ENCODE data around the gene ASB3.
"Not testable (repeated sequence)": the region's sequence is repeated elsewhere in the genome, so short reads cannot be mapped to it uniquely, and the experiment has no call there.

ASB3 gene

DNA sequence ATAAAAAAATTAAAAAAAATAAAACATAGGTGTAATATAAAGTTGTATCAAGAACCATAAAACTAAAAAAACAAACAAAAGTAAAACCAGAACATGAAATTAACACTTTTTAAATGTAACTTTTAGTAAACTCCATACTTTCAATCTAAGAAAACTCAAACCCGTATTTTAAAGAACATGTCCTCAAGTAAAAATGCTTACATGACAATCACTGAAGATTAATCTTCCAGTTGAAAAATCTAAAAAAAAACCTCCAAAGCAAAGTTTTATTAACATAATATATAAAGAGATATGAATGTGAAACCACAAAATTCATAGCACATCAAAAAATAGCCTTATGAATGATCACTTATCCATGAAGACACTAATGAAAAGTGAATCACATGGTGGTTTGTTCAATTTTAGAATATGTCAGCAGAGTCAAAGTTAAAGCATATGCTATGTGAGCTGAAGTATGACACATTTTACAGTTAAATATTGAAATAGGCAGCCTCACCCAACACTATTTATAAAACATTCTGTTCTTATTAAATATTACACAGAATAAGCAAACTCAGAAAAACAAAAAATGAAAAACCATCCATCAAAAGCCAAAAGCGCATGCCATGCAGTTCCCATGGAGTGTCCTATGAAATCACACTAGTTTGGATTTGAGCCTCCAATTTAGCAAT lies 42.2 kb downstream of the ASB3 start:
- in situ Hi-C loops (cut with MboI; ENCODE audit: low sequenced_read_pairs), result no loop called here

DNA sequence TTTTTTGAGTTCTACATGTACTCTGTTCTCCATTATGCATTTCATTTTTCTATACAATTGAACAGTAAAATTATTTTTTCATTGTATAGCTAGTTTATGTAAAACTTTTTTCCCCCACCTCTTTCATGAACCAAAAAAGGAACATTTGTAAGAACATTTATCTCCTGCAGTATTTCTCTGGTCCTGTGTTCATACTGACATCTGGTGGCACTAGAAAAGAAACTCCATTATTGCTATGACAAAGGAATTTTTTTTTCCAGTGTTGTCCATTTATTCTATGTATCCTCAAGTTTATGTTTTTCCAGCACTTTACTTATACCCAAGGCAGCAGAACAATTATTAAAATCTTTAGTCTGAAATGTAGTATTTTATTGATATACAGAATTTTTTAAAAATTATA lies 46.6 kb downstream of the ASB3 start:
- in situ Hi-C loops (cut with MboI; ENCODE audit: low sequenced_read_pairs), result no loop called here

DNA sequence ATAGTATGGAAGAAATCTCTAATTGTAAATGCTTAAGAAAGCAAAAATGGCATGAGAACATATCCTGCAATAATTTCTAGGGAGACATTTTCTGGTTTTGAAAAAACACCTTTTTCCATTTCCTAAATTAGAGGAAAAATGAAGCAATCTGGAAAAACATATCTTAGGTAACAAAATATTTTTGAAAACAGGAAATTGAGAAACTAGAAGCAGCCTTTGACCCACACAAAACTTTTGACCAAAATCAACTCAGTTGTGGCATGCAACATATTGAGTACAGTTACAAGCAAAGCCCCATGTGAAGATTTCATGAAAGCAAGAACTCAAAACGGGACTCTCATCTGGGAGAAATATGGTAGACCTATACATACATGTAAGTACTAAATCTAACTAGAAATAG lies 47.7 kb downstream of the ASB3 start:
- in situ Hi-C loops (cut with MboI; ENCODE audit: low sequenced_read_pairs), result no loop called here

DNA sequence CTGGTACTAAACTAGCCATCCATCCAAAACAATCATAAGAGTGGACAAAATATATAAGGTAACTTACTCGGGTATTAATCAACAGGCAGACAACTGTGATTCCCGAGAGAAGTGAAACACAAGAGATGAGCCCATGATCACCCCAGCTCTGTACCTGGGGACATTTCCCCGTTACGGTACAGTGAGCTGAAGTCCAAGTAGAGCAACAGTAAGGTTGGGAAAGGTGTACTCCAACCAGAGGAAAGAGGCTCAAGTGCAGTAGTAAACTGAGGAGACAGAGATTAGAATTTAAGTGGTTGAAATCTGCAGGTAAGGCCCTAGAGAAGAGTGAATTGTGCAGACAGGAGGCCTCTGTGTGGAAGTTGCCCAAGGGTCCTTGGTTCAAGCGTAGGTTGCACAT lies 49.7 kb downstream of the ASB3 start:
- in situ Hi-C loops (cut with MboI; ENCODE audit: low sequenced_read_pairs), result no loop called here

DNA sequence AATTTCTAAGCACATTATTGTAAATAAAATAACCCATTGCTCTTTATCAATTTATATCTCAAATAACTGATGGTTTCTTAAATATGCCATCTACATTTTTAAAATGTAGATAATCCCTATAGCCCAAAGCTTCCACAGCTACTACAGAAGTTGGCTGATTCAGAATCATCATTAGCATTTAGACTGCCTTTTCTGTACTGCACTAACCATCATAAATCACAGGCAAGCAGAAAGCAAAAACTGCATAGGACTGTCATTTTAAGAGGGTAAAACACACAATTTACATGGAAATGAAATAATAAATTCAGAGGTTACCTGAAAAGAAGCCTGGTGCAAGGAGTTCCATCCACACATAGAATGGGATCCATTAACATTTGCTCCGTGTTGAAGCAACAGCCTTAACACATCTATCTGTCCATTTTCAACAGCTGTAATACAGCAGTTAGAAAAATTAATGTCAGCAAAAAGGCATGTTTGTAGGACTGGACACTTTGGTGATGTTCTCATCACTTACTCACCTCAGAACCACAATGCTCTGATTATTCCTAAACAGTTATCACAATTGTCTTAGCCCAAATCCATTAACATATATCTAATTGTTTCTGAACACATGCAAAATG lies 57.5 kb downstream of the ASB3 start:
- in situ Hi-C loops (cut with MboI; ENCODE audit: low sequenced_read_pairs), result no loop called here

DNA sequence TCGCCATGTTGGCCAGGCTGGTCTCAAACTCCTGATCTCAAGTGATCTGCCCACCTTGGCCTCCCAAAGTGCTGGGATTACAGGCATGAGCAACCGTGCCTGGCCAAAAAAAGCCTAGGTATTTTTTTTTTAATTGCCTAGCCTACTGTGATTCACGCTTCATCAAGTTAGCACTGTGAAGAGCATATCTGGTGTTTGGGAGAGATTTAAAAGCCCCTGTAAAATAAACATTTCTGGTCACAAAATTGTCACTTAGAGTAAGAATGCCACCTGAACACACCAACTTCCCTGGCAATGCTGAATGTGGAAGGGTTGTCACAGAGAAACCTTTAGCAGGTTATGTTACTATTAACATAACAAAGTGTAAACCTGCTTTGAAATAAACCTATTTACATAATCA lies 58.8 kb downstream of the ASB3 start:
- in situ Hi-C loops (cut with MboI; ENCODE audit: low sequenced_read_pairs), result no loop called here

DNA sequence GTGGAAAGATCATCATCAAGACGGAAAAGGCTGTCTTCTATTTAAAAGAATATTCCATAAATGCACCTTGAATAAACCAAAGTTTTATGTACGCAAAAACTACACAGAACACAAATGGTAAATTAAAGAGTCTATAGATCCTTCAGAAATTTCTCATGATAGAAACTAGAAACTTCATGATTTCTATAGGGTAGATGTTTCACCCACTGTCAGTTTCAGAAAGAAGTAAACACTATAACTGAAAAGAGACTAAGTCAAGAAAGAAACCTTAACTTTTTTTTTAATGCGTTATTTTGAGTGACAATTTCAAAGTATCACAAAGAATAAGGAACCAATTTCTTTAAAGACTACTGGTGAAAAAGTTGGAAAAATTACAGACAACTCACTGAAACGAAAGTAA lies 61.1 kb downstream of the ASB3 start:
- in situ Hi-C loops (cut with MboI; ENCODE audit: low sequenced_read_pairs), result no loop called here

DNA sequence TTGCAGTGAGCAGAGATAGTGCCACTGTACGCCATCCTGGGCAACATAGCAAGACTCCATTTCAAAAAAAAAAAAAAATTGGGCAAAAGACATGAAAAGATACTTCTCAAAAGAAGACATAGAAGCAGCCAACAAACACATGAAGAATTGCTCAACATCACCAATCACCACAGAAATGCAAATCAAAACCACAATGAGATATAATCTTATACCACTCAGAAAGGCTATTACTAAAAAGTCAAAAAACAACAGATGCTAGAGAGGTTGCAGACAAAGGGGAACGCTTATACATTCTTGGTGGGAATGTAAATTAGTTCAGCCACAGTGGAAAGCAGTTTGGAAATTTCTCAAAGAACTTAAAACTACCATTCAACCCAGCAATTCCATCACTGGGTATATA lies 62.2 kb downstream of the ASB3 start:
- in situ Hi-C loops (cut with MboI; ENCODE audit: low sequenced_read_pairs), result no loop called here

DNA sequence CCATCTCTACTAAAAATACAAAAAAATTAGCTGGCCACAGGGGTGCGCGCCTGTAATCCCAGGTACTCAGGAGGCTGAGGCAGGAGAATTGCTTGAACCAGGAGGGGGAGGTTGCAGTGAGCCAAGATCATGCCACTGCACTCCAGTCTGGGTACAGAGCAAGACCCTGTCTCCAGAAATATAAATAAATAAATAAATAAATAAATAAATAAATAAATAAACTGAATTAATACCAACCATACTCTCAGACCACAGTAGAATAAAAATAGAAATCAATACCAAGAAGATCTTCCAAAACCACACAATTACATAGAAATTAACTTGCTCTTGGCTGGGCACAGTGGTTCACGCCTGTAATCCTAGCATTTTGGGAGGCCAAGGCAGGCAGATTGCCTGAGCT lies 65.8 kb downstream of the ASB3 start:
- in situ Hi-C loops (cut with MboI; ENCODE audit: low sequenced_read_pairs), result not testable (repeated sequence)

DNA sequence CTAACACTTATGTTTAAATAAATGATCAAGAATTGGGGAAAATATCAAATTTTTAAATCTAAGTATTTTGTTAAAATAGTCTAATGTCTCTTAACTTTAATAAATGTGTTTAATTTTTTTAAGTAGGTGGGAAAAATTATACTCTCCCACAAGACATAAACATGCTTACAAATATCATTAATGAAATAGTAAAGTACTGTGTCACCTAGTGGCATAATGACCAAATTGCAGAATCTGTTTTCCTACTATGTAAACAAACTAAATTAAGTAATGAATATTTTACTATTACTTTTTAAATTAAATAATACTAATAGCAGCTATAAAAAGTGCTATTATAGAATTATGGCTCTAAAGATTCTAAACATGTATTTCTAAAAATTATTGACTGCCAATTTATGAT lies 71.2 kb downstream of the ASB3 start:
- in situ Hi-C loops (cut with MboI; ENCODE audit: low sequenced_read_pairs), result no loop called here

DNA sequence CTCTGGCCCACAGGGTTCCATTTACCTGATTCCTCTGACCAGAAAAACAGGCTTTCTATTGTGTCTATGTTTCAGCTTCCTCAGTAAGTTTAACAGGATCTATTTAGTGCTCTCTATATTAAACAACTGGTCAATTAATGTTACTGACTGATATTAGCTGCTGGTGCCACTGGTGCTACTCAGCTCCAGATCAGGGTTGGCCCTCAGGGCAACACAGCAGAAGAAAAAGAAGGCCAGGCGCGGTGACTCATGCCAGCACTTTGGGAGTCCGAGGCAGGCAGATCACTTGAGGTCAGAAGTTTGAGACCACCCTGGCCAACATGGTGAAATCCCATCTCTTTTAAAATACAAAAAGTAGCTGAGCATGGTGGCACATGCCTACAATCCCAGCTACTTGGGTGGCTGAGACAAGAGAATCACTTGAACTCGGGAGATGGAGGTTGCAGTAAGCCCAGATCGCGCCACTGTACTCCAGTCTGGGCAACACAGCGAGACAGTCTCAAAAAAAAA lies 75.4 kb downstream of the ASB3 start:
- in situ Hi-C loops (cut with MboI; ENCODE audit: low sequenced_read_pairs), result no loop called here

DNA sequence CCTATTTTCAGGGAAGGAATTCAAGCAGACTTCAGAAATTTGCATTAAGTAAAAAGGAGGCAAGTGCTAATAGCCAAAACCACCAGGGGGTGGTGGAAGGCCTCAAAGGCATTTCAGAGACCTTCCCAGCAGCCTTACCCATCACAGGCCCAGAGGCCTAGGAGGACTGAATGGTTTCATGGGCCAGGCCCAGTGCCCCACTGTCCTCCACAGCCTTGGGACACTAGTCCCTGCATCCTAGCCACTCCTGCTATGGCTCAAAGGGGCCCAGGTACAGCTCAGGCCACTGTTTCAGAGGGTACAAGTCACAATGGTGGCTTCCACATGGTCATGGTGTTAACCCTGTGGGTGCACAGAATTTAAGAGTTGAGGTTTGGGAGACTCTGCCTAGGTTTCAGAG lies 77.8 kb downstream of the ASB3 start:
- in situ Hi-C loops (cut with MboI; ENCODE audit: low sequenced_read_pairs), result no loop called here

DNA sequence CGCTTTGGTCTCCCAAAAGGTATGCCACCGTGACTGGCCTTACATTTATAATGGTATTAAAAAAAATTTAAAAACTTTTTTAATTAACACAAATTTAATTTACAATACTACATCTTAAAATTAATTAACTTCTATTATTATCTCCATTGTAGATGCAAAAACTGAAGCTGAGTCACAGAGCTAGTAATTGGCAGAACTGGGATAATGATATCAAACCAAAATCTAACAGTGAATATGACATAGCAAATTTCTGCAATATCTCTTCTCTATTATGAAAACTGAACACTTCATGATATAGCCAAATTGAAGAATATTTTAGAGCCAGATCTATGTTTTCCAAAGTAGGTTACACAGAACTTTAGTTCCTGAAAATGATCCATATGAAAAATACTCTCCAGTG lies 85.5 kb downstream of the ASB3 start:
- in situ Hi-C loops (cut with MboI; ENCODE audit: low sequenced_read_pairs), result no loop called here

DNA sequence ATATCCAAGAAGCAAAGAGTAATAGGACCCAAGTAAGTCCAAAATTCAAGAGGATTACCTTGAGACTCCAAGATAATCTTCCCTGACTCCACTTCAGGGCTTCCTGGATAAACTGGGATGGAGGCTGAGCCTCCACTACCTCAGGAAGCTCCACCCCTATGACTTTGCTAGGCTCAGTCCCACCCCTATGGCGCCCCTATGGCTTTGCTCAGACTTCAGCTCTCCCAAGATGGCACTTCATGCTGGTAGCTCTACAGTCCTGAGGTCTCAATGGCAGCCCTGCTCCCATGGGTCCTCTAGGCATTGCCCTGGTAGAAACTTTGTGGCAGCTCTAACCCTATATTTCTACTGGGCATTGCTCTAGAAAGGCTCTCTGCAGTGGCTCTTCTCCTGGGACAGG lies 89.1 kb downstream of the ASB3 start:
- in situ Hi-C loops (cut with MboI; ENCODE audit: low sequenced_read_pairs), result no loop called here

DNA sequence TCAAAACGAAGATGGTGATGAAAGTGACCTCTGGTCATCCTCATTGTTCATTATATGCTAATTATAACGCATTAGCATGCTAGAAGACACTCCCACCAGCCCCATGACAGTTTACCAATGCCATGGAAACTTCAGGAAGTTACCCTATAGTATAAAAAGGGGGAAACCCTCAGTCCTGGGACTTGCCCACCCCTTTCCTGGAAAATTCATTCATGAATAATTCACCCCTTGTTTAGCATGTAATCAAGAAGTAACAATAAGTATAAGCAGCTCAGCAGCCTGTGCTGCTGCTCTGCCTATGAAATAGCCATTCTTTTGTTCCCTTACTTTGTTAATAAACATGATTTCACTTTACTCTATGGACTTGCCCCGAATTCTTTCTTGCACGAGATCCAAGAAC lies 89.7 kb downstream of the ASB3 start:
- in situ Hi-C loops (cut with MboI; ENCODE audit: low sequenced_read_pairs), result no loop called here

DNA sequence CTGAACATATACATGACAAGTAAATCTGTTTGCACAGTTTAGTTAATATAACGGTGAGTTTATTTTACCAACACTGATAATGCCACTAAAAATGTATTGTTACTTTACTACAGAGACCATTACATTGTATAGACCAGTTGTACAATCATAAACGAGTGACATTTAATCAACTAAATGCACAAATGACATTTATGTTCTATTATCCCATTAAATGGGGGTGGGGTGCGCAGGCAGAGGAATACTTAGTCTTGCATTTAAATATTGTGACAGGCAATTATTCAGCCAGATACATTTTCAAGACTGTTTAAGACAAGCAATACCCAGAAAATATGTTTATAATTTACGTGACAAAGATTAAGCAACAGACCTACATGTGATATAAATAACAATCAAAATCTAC lies 91.2 kb downstream of the ASB3 start:
- in situ Hi-C loops (cut with MboI; ENCODE audit: low sequenced_read_pairs), result no loop called here

DNA sequence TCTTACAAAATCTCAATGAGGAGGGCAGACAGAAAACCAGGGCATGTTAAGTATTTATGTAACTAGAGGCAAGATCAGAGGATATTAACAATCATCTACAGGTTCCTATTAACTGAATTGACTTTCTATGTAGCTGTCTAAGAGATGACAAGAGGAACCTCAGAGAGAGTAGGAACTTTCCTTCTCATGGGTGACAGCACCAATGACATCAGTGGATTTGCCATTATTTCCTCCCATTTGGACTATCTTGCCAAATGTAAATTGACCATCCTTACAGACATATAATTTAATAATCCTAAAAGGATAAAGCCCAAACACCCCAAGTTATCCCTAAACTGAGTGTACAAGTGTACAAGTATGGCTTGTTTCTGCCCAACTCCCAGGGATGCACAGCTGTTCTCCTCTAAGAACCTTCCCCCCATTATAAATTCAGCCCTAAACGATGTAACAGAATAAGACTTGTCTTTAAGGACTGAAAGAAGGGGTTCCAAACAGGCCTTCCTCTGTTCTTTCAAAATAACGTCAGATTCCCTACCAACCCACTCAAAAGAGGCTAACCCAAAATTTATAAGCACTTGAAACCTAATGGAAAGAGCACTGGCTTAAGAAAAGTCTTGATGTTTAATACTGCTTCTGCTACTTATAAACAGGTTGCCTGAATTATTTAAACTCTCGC lies 92.5 kb downstream of the ASB3 start:
- in situ Hi-C loops (cut with MboI; ENCODE audit: low sequenced_read_pairs), result no loop called here

DNA sequence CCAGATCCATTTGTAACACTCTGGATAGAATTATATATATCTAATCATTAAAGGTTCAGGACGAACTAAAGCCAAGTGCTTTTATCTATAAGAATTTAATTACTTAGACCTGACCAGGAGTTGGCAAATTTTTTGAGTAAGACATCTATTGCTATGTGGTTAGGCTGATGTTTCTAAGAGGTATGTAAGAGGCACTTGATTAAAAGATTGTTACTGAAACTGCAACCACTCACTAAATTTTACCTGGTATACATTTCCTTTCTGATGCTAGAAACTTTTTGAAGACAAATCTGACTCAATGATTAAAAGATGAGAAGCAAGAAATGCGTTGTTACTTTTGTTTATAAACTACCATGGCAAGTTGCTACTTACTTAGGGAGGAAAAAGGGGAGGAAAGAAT lies 95.9 kb downstream of the ASB3 start:
- in situ Hi-C loops (cut with MboI; ENCODE audit: low sequenced_read_pairs), result no loop called here

DNA sequence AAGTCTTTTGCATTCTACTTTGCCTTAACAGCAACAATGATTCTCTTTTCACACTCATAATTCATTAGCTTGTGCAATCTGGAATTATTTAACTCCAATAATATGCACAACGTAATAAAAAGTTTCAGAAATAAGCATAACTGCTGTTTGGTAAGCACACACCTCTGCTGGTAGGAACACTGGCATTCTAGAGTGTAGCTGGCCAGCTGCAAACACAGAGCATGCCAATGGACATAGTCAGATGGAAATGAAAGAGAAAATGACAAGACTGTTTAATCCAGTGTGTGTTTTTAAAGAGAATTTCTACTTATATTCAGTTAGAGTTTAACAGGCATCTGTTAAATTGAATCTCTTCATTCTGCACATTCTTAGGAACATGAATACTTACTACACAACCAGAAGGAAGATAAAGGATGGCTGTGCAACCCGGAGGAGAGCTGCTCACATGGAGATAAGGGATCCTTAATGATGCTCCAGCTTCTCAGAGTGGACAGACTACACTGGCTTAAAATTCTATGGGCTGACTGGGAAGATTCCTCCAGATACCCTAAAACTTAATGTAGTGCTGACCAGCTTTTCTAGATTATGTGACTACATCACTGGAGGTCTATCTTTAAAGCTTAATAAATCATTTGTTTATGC lies 113.8 kb downstream of the ASB3 start:
- in situ Hi-C loops (cut with MboI; ENCODE audit: low sequenced_read_pairs), result no loop called here

DNA sequence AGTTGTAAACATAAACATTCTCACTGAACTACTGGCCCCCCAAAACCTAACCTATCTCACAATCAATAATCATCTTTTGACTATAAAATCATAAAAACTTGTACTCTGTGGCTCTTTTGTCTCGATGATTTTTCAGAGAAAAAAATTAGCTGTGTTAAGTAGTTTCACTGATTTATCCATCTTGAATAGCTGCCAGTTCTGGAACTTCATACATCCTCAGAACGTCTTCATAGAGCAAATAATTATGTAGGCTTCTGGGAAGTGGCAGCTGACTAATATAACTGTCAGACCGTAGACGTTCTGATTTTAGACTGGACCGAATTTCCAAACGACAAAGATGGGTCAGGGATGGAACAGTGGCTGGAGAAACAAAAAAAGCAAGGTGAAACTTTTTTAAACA lies 116.4 kb downstream of the ASB3 start:
- in situ Hi-C loops (cut with MboI; ENCODE audit: low sequenced_read_pairs), result no loop called here

DNA sequence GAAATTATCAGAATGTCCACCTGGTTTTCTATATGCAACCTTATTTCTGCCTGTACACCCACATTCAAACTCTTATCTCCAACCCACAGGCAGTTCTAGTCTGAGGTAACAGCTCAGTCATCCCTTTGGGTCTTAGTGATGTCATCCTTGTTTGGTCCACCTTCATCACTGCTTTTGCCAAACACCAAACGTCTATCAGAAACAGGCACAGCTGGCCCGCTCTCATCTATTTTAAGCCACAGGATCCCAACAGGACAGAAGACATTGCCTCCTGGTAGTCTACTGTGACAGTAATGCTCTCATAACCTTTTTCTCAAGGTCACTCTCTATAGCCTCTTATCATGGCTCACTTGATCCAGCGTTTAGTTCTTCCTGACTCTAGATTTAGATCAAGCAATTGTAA lies 118.1 kb downstream of the ASB3 start:
- in situ Hi-C loops (cut with MboI; ENCODE audit: low sequenced_read_pairs), result no loop called here

DNA sequence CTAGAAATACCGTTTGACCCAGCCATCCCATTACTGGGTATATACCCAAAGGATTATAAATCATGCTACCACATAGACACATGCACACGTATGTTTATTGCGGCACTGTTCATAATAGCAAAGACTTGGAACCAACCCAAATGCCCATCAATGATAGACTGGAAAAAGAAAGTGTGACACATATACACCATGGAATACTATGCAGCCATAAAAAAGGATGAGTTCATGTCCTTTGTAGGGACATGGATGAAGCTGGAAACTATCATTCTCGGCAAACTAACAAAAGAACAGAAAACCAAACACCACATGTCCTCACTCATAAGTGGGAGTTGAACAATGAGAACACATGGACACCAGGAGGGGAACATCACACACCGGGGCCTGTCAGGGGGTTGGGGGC lies 119.6 kb downstream of the ASB3 start:
- in situ Hi-C loops (cut with MboI; ENCODE audit: low sequenced_read_pairs), result not testable (repeated sequence)

Data from HL-60/S4 (cell line).